Left cardiac atrium (tissue), 4 donors: ENCODE data around the gene PCDH15. TPM values are rescaled to one million over a fixed set of nuclear protein-coding genes. Genes with fewer than 3 reads are reported as not detected.
"Not testable (repeated sequence)": the region's sequence is repeated elsewhere in the genome, so short reads cannot be mapped to it uniquely, and the experiment has no call there.

ENCODE experiments used
- ATAC-seq, 2 donors: fragments of 200-7000 bp; cut with Tn5 transposase; one replicate each; pipeline ENCODE4 v1.9.1; 2020; ENCODE audit warnings: mild to moderate bottlenecking in 2 of 2, moderate library complexity in 2 of 2
- DNase-seq: peaks from one replicate; pipeline ENCODE4 v3.0.0-alpha.2; 2020
- intact Hi-C, 2 donors: fragments of 100-400 bp; cut with DNase I; formaldehyde crosslinking; loops; one replicate each; pipeline versions ENCODE4 v1.14.1 to v1.15.1; 2022 to 2023
- total RNA-seq, 2 donors: library from RNA; stranded (reverse); fragmentation: NEBNext Ultra II Directional; extraction: Animal tissue kit (Norgen Biotek cat#: 25700); gene quantifications; one replicate each; pipeline ENCODE4 v1.2.1, GENCODE V29; 2021
- donor health status: DM: no; HTN: yes; CAD: no.
- donor health status: DM: no; HTN: yes; CAD: no; lungs with severe emphysema.
- donor health status: DM: yes; HTN: yes; CAD: no.
- donor health status: Dilated cardiomyopathy.

Gene PCDH15
- total RNA-seq, 2 donors from 2014 or later = 0.68 to 1.1 TPM

GRCh38 chr10:53930648-53931047 is 870.4 kb downstream of the PCDH15 start:
- ATAC-seq (no peak), DNase-seq (no peak)
- intact Hi-C loops = no loop called here

GRCh38 chr10:53924051-53924700 is 876.9 kb downstream of the PCDH15 start:
- ATAC-seq, DNase-seq, intact Hi-C loops: not testable (repeated sequence)

- ATAC-seq = no peak
- DNase-seq = no peak
- intact Hi-C loops = no loop called here
These were observed 882.3 kb downstream of the PCDH15 start for GRCh38 chr10:53918755-53919154.

- ATAC-seq (no peak), DNase-seq (no peak)
- intact Hi-C loops = no loop called here
These were observed 891.2 kb downstream of the PCDH15 start for GRCh38 chr10:53909791-53910190.

- ATAC-seq (no peak), DNase-seq (no peak)
- intact Hi-C loops = no loop called here
These were observed 896.4 kb downstream of the PCDH15 start for GRCh38 chr10:53904506-53905241.

- intact Hi-C loops = no loop called here
These were observed 897.3 kb downstream of the PCDH15 start for GRCh38 chr10:53903756-53904155.

GRCh38 chr10:53899463-53900160 is 901.4 kb downstream of the PCDH15 start:
- no peak for DNase-seq
- no peak for ATAC-seq
- intact Hi-C loops = no loop called here

More at GRCh38 chr10:53903756-53904155, 897.3 kb downstream of the PCDH15 start:
- ATAC-seq (no peak), DNase-seq (no peak)

GRCh38 chr10:53898532-53898931 is 902.5 kb downstream of the PCDH15 start:
- DNase-seq (no peak), ATAC-seq (no peak)
- intact Hi-C loops = no loop called here

- DNase-seq (no peak), ATAC-seq (no peak)
- intact Hi-C loops = no loop called here
These were observed 906.9 kb downstream of the PCDH15 start for GRCh38 chr10:53894145-53894544.

- intact Hi-C loops = no loop called here
- DNase-seq (no peak), ATAC-seq (no peak)
These were observed 908.0 kb downstream of the PCDH15 start for GRCh38 chr10:53893061-53893460.

- no peak for DNase-seq
- no peak for ATAC-seq
- intact Hi-C loops = no loop called here
These were observed 914.4 kb downstream of the PCDH15 start for GRCh38 chr10:53886325-53887300.

GRCh38 chr10:53864846-53865245 is 936.2 kb downstream of the PCDH15 start:
- intact Hi-C loops = no loop called here
- DNase-seq (no peak), ATAC-seq (no peak)

GRCh38 chr10:53852450-53853175 is 948.4 kb downstream of the PCDH15 start:
- intact Hi-C loops = no loop called here
- ATAC-seq = no peak

GRCh38 chr10:53846809-53847208 is 954.2 kb downstream of the PCDH15 start:
- DNase-seq = no peak
- no peak for ATAC-seq
- intact Hi-C loops = no loop called here

More at GRCh38 chr10:53852450-53853175, 948.4 kb downstream of the PCDH15 start:
- no peak for DNase-seq

- no peak for ATAC-seq
These were observed 957.2 kb downstream of the PCDH15 start for GRCh38 chr10:53843736-53844362.

GRCh38 chr10:53841483-53842145 is 959.4 kb downstream of the PCDH15 start:
- no peak for DNase-seq
- no peak for ATAC-seq
- intact Hi-C loops = no loop called here

More at GRCh38 chr10:53843736-53844362, 957.2 kb downstream of the PCDH15 start:
- intact Hi-C loops = no loop called here
- no peak for DNase-seq

- DNase-seq (no peak), ATAC-seq (no peak)
- intact Hi-C loops = no loop called here
These were observed 960.4 kb downstream of the PCDH15 start for GRCh38 chr10:53840653-53841052.
